Limb (tissue), 2 donors: Measurements from ENCODE around the gene HBA2.
"Not testable (repeated sequence)": the region's sequence is repeated elsewhere in the genome, so short reads cannot be mapped to it uniquely, and the experiment has no call there.

Experiments used
- DNase-seq, 2 donors: peaks; one replicate each; pipeline ENCODE4 v3.0.0-alpha.2; 2016; ENCODE audit errors: extremely low spot score in 2 of 2

HBA2 gene

GRCh38 chr16:175011-175949 lies 2.6 kb downstream of the HBA2 start:
- no peak for DNase-seq

DNA sequence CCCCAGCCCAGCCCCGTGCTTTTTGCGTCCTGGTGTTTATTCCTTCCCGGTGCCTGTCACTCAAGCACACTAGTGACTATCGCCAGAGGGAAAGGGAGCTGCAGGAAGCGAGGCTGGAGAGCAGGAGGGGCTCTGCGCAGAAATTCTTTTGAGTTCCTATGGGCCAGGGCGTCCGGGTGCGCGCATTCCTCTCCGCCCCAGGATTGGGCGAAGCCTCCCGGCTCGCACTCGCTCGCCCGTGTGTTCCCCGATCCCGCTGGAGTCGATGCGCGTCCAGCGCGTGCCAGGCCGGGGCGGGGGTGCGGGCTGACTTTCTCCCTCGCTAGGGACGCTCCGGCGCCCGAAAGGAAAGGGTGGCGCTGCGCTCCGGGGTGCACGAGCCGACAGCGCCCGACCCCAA lies 3.3 kb downstream of the HBA2 start:
- DNase-seq = not testable (repeated sequence)

DNA sequence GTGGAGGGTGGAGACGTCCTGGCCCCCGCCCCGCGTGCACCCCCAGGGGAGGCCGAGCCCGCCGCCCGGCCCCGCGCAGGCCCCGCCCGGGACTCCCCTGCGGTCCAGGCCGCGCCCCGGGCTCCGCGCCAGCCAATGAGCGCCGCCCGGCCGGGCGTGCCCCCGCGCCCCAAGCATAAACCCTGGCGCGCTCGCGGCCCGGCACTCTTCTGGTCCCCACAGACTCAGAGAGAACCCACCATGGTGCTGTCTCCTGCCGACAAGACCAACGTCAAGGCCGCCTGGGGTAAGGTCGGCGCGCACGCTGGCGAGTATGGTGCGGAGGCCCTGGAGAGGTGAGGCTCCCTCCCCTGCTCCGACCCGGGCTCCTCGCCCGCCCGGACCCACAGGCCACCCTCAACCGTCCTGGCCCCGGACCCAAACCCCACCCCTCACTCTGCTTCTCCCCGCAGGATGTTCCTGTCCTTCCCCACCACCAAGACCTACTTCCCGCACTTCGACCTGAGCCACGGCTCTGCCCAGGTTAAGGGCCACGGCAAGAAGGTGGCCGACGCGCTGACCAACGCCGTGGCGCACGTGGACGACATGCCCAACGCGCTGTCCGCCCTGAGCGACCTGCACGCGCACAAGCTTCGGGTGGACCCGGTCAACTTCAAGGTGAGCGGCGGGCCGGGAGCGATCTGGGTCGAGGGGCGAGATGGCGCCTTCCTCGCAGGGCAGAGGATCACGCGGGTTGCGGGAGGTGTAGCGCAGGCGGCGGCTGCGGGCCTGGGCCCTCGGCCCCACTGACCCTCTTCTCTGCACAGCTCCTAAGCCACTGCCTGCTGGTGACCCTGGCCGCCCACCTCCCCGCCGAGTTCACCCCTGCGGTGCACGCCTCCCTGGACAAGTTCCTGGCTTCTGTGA lies 4.1 kb downstream of the HBA2 start, which contains the start of gene HBA1:
Gene HBA1, plus strand, starts transcription at position 204 of the 906 bp plus-strand sequence. Its CDS starts 37 bp downstream, at position 241.
- not testable (repeated sequence) for DNase-seq

GRCh38 chr16:177394-177822 lies 4.7 kb downstream of the HBA2 start:
- peak; percentile 59 to 100 for DNase-seq

GRCh38 chr16:177981-178667 lies 5.4 kb downstream of the HBA2 start:
- no peak for DNase-seq

DNA sequence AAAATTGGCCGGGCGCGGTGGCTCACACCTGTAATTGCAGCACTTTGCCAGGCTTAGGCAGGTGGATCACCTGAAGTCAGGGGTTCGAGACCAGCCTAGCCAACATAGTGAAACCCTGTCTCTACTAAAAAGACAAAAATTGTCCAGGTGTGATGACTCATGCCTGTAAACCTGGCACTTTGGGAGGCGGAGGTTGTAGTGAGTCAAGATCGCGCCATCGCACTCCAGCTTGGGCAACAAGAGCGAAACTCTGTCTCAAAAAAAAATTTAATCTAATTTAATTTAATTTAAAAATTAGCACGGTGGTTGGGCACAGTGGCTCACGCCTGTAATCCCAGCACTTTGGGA lies 6.0 kb downstream of the HBA2 start:
- no peak for DNase-seq

- no peak for DNase-seq
Measured at GRCh38 chr16:179211-180092, 6.8 kb downstream of the HBA2 start.

DNA sequence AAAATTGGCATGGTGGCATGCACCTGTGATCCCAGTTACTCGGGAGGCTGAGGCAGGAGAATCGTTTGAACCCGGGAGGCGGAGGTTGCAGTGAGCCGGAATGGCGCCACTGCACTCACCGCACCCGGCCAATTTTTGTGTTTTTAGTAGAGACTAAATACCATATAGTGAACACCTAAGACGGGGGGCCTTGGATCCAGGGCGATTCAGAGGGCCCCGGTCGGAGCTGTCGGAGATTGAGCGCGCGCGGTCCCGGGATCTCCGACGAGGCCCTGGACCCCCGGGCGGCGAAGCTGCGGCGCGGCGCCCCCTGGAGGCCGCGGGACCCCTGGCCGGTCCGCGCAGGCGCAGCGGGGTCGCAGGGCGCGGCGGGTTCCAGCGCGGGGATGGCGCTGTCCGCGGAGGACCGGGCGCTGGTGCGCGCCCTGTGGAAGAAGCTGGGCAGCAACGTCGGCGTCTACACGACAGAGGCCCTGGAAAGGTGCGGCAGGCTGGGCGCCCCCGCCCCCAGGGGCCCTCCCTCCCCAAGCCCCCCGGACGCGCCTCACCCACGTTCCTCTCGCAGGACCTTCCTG lies 7.5 kb downstream of the HBA2 start, which contains the start of gene HBQ1:
Gene HBQ1, plus strand, starts transcription at position 359 of the 575 bp plus-strand sequence. Its CDS starts 28 bp downstream, at position 387.
- DNase-seq = peak in 1 of 2 donors; percentile 82

DNA sequence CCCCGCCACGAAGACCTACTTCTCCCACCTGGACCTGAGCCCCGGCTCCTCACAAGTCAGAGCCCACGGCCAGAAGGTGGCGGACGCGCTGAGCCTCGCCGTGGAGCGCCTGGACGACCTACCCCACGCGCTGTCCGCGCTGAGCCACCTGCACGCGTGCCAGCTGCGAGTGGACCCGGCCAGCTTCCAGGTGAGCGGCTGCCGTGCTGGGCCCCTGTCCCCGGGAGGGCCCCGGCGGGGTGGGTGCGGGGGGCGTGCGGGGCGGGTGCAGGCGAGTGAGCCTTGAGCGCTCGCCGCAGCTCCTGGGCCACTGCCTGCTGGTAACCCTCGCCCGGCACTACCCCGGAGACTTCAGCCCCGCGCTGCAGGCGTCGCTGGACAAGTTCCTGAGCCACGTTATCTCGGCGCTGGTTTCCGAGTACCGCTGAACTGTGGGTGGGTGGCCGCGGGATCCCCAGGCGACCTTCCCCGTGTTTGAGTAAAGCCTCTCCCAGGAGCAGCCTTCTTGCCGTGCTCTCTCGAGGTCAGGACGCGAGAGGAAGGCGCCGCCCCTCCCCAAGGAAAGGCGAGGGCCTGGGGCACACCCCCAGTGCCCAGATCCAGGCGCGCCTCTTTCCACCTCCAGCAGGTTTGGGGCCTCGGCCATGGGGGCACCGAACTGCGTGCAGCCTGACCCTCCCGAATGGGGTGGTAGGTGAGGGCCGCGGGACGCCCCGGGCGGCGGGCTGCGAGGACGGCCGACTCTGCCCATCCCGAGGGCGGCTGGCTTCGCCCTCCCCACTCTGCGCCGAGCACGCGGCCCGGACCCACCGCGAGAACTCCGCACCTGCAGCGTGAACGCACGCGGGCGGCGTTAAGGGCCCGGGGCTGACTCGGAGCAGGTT lies 8.2 kb downstream of the HBA2 start:
- DNase-seq = peak; percentile 42 to 64

GRCh38 chr16:181565-182021 lies 8.9 kb downstream of the HBA2 start:
- peak in 1 of 2 donors; percentile 88 for DNase-seq

DNA sequence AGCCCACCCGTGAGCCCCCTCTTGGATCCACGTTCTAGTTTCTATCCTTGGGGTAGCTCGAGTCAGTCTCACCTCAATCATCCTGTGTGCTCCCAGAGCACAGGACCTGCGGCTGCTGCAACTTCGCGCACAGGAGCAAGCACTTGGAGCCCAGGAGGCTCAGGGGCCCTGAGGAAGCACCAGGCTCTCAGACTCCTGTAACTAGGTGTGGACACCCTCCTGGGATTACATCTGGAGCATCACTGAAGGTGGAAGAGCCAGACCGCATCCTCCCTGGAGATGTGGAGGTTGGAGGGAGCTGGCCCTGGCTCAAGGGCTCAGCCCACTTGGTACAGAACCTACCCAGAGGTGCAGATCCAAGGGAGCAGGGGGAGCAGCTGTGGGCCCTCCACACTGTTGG lies 10.3 kb downstream of the HBA2 start:
- no peak for DNase-seq

DNA sequence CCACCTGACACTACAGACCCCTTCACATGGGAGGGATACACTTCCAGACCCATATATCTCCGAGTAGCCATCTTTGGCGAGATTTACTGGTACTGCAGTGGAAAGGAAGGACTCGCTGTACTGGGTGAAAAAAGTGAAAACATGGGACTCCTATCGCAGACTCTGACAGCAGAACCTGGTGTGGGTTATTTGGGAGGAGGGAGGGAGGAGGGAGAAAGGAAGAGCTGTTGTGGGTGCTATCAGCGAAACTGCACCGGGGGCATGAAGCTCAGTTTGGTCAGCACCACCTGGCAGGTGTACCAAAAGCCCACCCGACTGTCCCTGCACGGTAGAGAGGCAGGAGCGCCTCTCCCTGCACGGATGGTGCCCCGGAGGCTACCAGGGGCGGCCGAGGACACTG lies 12.5 kb downstream of the HBA2 start:
- DNase-seq = no peak

DNA sequence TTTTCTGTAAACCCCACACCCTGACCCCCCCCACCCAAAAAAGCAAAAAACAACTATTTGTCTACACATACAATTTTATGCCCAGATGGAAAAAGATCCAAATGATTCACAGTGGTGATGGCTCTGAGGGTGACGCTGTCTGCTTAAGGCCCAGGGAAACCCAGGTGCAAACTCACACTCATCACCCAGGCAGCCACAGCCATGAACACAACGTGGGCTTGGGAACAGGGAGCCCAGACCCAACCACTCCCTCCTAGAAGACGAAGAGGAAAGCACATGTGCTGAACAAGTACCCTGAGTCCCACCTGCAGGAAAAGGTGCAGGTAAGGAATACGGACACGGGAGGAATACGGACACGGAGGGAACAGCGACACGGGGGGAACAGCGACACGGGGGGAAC lies 13.0 kb downstream of the HBA2 start:
- no peak for DNase-seq

- DNase-seq = no peak
Measured at GRCh38 chr16:187330-187729, 14.7 kb downstream of the HBA2 start.

DNA sequence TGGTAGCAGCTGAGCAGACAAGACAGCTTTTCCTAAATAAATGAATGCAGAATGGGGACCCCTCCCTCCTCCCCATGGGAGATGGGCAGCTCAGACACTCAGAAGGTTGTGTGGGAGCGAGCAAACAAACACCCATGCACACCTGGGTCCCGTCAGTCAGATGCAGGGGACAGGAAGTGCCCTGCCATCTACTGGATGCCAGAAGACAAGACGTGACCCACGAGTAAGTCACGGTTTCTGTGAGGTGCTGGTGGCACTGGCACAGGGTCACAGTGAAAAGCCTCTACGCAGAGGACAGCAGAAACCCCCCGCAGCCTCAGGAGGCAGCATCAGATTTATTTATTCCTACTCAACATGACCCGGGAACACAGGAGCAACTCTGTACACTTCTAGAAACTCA lies 16.0 kb downstream of the HBA2 start:
- no peak for DNase-seq

- no peak for DNase-seq
Measured at GRCh38 chr16:189604-190186, 17.0 kb downstream of the HBA2 start.

DNA sequence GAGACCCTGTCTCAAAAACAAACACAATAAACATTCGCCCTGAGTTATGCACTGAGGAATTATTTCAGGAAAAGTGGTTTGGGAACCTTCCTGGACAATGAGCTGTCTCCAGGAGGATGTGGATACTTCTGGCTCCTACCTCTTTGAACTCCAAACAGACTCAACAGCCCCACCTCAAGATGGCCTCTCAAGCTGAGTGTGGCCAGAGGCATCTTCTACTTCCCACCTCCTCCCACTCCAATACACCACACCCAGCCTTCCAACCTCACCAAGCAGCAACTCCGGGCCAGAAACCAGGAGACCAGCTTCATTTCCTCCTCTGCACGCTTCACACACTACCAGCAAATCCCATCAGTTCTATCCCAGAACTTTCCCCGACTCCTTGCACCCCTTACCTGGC lies 19.2 kb downstream of the HBA2 start:
- DNase-seq = no peak

GRCh38 chr16:192686-193085 lies 20.0 kb downstream of the HBA2 start:
- no peak for DNase-seq

- DNase-seq = no peak
Measured at GRCh38 chr16:193441-193840, 20.8 kb downstream of the HBA2 start.
